ENCODE measurements around the gene TP73.

GRCh38 chr1:3772027-3772714, 119.9 kb downstream of the TP73 start:
- TF ChIP-seq CTCF (IDR thresholded peaks at IDR 0.05), result no peak
- TF ChIP-seq POLR2A (IDR thresholded peaks at IDR 0.05), result peak; percentile 36
